H9 (cell line): Measurements from ENCODE around the gene ANO2. TPM values are rescaled to one million over a fixed set of nuclear protein-coding genes. Genes with fewer than 3 reads are reported as not detected.

ENCODE experiments used
- DNase-seq: peaks from one replicate; pipeline ENCODE4 v3.0.0-alpha.2; 2017
- H2AFZ ChIP-seq: one replicate; pipeline ENCODE4 v1.6.1; 2013; ENCODE audit warnings: mild to moderate bottlenecking, low read length, control low read depth, moderate library complexity
- H2AK5ac ChIP-seq: 2 replicates; pipeline ENCODE4 v1.6.1; 2013; ENCODE audit warnings: low read length, control low read depth, mixed read lengths; ENCODE audit not compliant: insufficient read length
- H2BK120ac ChIP-seq: one replicate; pipeline ENCODE4 v1.6.1; 2013; ENCODE audit warnings: low read depth, mild to moderate bottlenecking, low read length, control low read depth, inconsistent platforms; ENCODE audit not compliant: poor library complexity, severe bottlenecking
- H2BK12ac ChIP-seq: 2 replicates; pipeline ENCODE4 v1.6.1; 2013; ENCODE audit warnings: low read length, control low read depth, mixed read lengths, low read depth; ENCODE audit not compliant: insufficient read length
- H2BK15ac ChIP-seq: 2 replicates; pipeline ENCODE4 v1.6.1; 2013; ENCODE audit warnings: low read depth, low read length, control low read depth
- H2BK20ac ChIP-seq: one replicate; pipeline ENCODE4 v1.6.1; 2013; ENCODE audit warnings: low read depth, mild to moderate bottlenecking, low read length, control low read depth, inconsistent platforms; ENCODE audit not compliant: poor library complexity, severe bottlenecking
- H2BK5ac ChIP-seq: 2 replicates; pipeline ENCODE4 v1.6.1; 2013; ENCODE audit warnings: low read length, control low read depth, mixed read lengths; ENCODE audit not compliant: insufficient read length
- H3K14ac ChIP-seq: 2 replicates; pipeline ENCODE4 v1.6.1; 2013; ENCODE audit warnings: low read length, control low read depth; ENCODE audit not compliant: insufficient read depth
- H3K18ac ChIP-seq: 2 replicates; pipeline ENCODE4 v1.6.1; 2013; ENCODE audit warnings: low read depth, mild to moderate bottlenecking, mixed read lengths, low read length, control low read depth; ENCODE audit not compliant: insufficient read length
- H3K23ac ChIP-seq: 2 replicates; pipeline ENCODE4 v1.6.1; 2013; ENCODE audit warnings: low read length, control low read depth, mixed read lengths, low read depth; ENCODE audit not compliant: insufficient read length
- H3K23me2 ChIP-seq: 2 replicates; pipeline ENCODE4 v1.6.1; 2013; ENCODE audit warnings: low read depth, mild to moderate bottlenecking, mixed read lengths, low read length, control low read depth; ENCODE audit not compliant: insufficient read length, poor library complexity, severe bottlenecking
- H3K27ac ChIP-seq: 2 replicates; pipeline ENCODE4 v1.5.1; 2013; ENCODE audit warnings: low read length, control low read depth, mixed read lengths, low read depth; ENCODE audit not compliant: insufficient read length
- H3K27me3 ChIP-seq: 2 replicates; pipeline ENCODE4 v1.6.1; 2013; ENCODE audit warnings: low read length, control low read depth, inconsistent platforms; ENCODE audit not compliant: insufficient read depth
- H3K4ac ChIP-seq: 2 replicates; pipeline ENCODE4 v1.6.1; 2013; ENCODE audit warnings: low read depth, mild to moderate bottlenecking, control low read depth, inconsistent platforms, low read length, moderate library complexity
- H3K4me1 ChIP-seq: 2 replicates; pipeline ENCODE4 v1.6.1; 2013; ENCODE audit warnings: low read length, control low read depth, inconsistent platforms; ENCODE audit not compliant: insufficient read depth
- H3K4me2 ChIP-seq: 2 replicates; pipeline ENCODE4 v1.6.1; 2013; ENCODE audit warnings: low read length, control low read depth, mixed read lengths; ENCODE audit not compliant: insufficient read length, insufficient read depth
- H3K56ac ChIP-seq: 2 replicates; pipeline ENCODE4 v1.6.1; 2013; ENCODE audit warnings: low read depth, mild to moderate bottlenecking, mixed read lengths, low read length, control low read depth; ENCODE audit not compliant: insufficient read length
- H3K79me1 ChIP-seq: 2 replicates; pipeline ENCODE4 v1.6.1; 2013; ENCODE audit warnings: low read depth, mild to moderate bottlenecking, moderate library complexity, low read length, control low read depth, inconsistent platforms; ENCODE audit not compliant: insufficient read depth, poor library complexity, severe bottlenecking
- H3K79me2 ChIP-seq: 2 replicates; pipeline ENCODE4 v1.6.1; 2013; ENCODE audit warnings: low read length, control low read depth, inconsistent platforms; ENCODE audit not compliant: insufficient read depth
- H3K9ac ChIP-seq: 2 replicates; pipeline ENCODE4 v1.6.1; 2013; ENCODE audit warnings: low read length, control low read depth, mixed read lengths; ENCODE audit not compliant: insufficient read length; ENCODE audit errors: extremely low read depth
- H3K9me3 ChIP-seq: one replicate; pipeline ENCODE4 v1.6.1; 2013; ENCODE audit warnings: low read depth, low read length, inconsistent platforms; ENCODE audit not compliant: control insufficient read depth
- H3T11ph ChIP-seq: one replicate; pipeline ENCODE4 v1.6.1; 2013; ENCODE audit warnings: mild to moderate bottlenecking, low read length, control low read depth, inconsistent platforms
- H4K20me1 ChIP-seq: one replicate; pipeline ENCODE4 v1.6.1; 2013; ENCODE audit not compliant: control insufficient read depth, insufficient read length, insufficient read depth
- H4K5ac ChIP-seq: 2 replicates; pipeline ENCODE4 v1.6.1; 2013; ENCODE audit warnings: low read depth, mild to moderate bottlenecking, mixed read lengths, low read length, control low read depth; ENCODE audit not compliant: insufficient read length
- H4K8ac ChIP-seq: replicated peaks from 2 replicates; pipeline ENCODE4 v1.6.1; 2013; ENCODE audit warnings: low read length, control low read depth, mixed read lengths, low read depth; ENCODE audit not compliant: insufficient read length
- H4K91ac ChIP-seq: 2 replicates; pipeline ENCODE4 v1.6.1; 2013; ENCODE audit warnings: low read depth, mild to moderate bottlenecking, moderate library complexity, mixed read lengths, low read length, control low read depth; ENCODE audit not compliant: insufficient read length
- H3K27ac Mint-ChIP-seq, 3 experiments: 2 replicates in 2 of 3; 3 replicates in 1 of 3; pipeline ENCODE4 v1.8.0; 2020 to 2021; ENCODE audit warnings: mixed read lengths in 3 of 3, mild to moderate bottlenecking in 1 of 3, moderate library complexity in 1 of 3
- H3K27me3 Mint-ChIP-seq: 2 replicates; pipeline ENCODE4 v1.8.0; 2021; ENCODE audit warnings: low read depth, mild to moderate bottlenecking, moderate library complexity, mixed read lengths
- H3K36me3 Mint-ChIP-seq, 3 experiments: 2 replicates in 2 of 3; 3 replicates in 1 of 3; pipeline ENCODE4 v1.8.0; 2020 to 2021; ENCODE audit warnings: low read depth in 3 of 3, mixed read lengths in 3 of 3; ENCODE audit not compliant: insufficient read depth in 1 of 3
- H3K4me1 Mint-ChIP-seq, 2 experiments: 2 replicates each; pipeline ENCODE4 v1.8.0; 2020; ENCODE audit warnings: mixed read lengths in 2 of 2
- H3K4me3 Mint-ChIP-seq, 2 experiments: 2 replicates in 1 of 2; 3 replicates in 1 of 2; pipeline ENCODE4 v1.8.0; 2020 to 2021; ENCODE audit warnings: mild to moderate bottlenecking in 2 of 2, mixed read lengths in 2 of 2, moderate library complexity in 1 of 2
- H3K9me3 Mint-ChIP-seq, 2 experiments: 2 replicates in 1 of 2; 3 replicates in 1 of 2; pipeline ENCODE4 v1.8.0; 2020; ENCODE audit warnings: mild to moderate bottlenecking in 2 of 2, mixed read lengths in 2 of 2, moderate library complexity in 1 of 2
- CTCF ChIP-seq: fragments of 200-600 bp; sonication (generic); conservative IDR thresholded peaks from 3 replicates; pipeline ENCODE4 v1.8.0; 2021; ENCODE audit warnings: antibody characterized with exemption, mild to moderate bottlenecking
- WGBS: extraction: QIAGEN DNeasy Blood & Tissue Kit; methylation state at CpG from one replicate; pipeline ENCODE4 v1.1.7; 2013; ENCODE audit warnings: missing lambda C conversion rate, low lambda C conversion rate, mixed read lengths; ENCODE audit not compliant: insufficient read length; ENCODE audit errors: extremely low coverage; 5-methylcytosine and 5-hydroxymethylcytosine counted together
- total RNA-seq: library from RNA; stranded (reverse); gene quantifications from 2 replicates; pipeline ENCODE4 v1.2.1, GENCODE V29; 2021

The ANO2 gene
- total RNA-seq, 1 experiment from 2014 or later: 3.8 TPM

GRCh38 chr12:5776091-5776490, 169.0 kb downstream of the ANO2 start:
- H2AK5ac ChIP-seq: no peak overlapping the region
- H3K14ac ChIP-seq: no peak overlapping the region
- H3K23ac ChIP-seq: no peak overlapping the region
- H4K91ac ChIP-seq: no peak overlapping the region
- H2BK15ac ChIP-seq: no peak overlapping the region
- no peaks in the 10 kb centered on the region for H3K79me1 ChIP-seq
- H3K18ac ChIP-seq: no peak overlapping the region
- H2AFZ ChIP-seq: no peak overlapping the region
- no peak overlapping the region for H3K4me2 ChIP-seq
- no peak overlapping the region for H3K56ac ChIP-seq
- H3K27ac ChIP-seq: no peak overlapping the region
- no peaks in the 10 kb centered on the region for H3K23me2 ChIP-seq
- no peak overlapping the region for H3T11ph ChIP-seq
- no peaks in the 10 kb centered on the region for H3K9me3 ChIP-seq
- no peaks in the 10 kb centered on the region; the same call in 1 of the 2 replicates for H3K79me2 ChIP-seq
- H3K4me1 ChIP-seq: no peaks in the 10 kb centered on the region
- no peak overlapping the region for H2BK5ac ChIP-seq
- no peak overlapping the region for H3K4ac ChIP-seq
- H2BK120ac ChIP-seq: no peak overlapping the region
- no peaks in the 10 kb centered on the region for H4K20me1 ChIP-seq
- no peaks in the 10 kb centered on the region for H3K4me1 Mint-ChIP-seq
- no peak overlapping the region for H4K8ac ChIP-seq
- no peak overlapping the region for H3K4me3 Mint-ChIP-seq
- no peak for TF ChIP-seq CTCF
- no peak overlapping the region for H2BK12ac ChIP-seq
- no peaks in the 10 kb centered on the region for H3K9me3 Mint-ChIP-seq
- no peak overlapping the region for H3K9ac ChIP-seq
- no peaks in the 10 kb centered on the region for H3K36me3 Mint-ChIP-seq
- H3K27ac Mint-ChIP-seq: no peak overlapping the region
- no CpG with 5 or more reads among the region's 4 CpGs for WGBS
- no peaks in the 10 kb centered on the region for H3K27me3 ChIP-seq
- no peak overlapping the region for H4K5ac ChIP-seq
- no peak overlapping the region for H2BK20ac ChIP-seq
- DNase-seq: no peak
- no peaks in the 10 kb centered on the region; the same call in 1 of the 2 replicates for H3K27me3 Mint-ChIP-seq
